ENCODE data around the gene DSCAML1.

Gene DSCAML1

GRCh38 chr11:117603932-117604331, 193.1 kb downstream of the DSCAML1 start:
- Histone ChIP-seq H3K36me3 (ENCODE audit: insufficient read depth, low read length) (no peaks in the 10 kb centered on the region), H3K4me1 (ENCODE audit: insufficient read depth, low read length) (peaks cover 4% of the 10 kb centered on the region), H3K27ac (ENCODE audit: low read depth, low read length) (no peak overlapping the region), H3K4me3 (ENCODE audit: low read depth in 1 of 2, low read length in 2 of 2) (no peak overlapping the region), H3K27me3 (ENCODE audit: control insufficient read depth in 1 of 2, insufficient read depth in 2 of 2, low read length in 2 of 2) (no peaks in the 10 kb centered on the region), H3K9me3 (ENCODE audit: low read length) (no peaks in the 10 kb centered on the region), H3K9ac (ENCODE audit: low read length) (no peak overlapping the region)

GRCh38 chr11:117601006-117601708, 195.9 kb downstream of the DSCAML1 start:
- Histone ChIP-seq H3K27me3 (ENCODE audit: control insufficient read depth in 1 of 2, insufficient read depth in 2 of 2, low read length in 2 of 2) (no peaks in the 10 kb centered on the region), H3K9me3 (ENCODE audit: low read length) (no peaks in the 10 kb centered on the region), H3K36me3 (ENCODE audit: insufficient read depth, low read length) (no peaks in the 10 kb centered on the region), H3K4me3 (ENCODE audit: low read depth in 1 of 2, low read length in 2 of 2) (no peak overlapping the region), H3K4me1 (ENCODE audit: insufficient read depth, low read length) (peaks cover 4% of the 10 kb centered on the region), H3K27ac (ENCODE audit: low read depth, low read length) (no peak overlapping the region), H3K9ac (ENCODE audit: low read length) (no peak overlapping the region)

- Histone ChIP-seq H3K36me3 (ENCODE audit: insufficient read depth, low read length) (no peaks in the 10 kb centered on the region), H3K4me3 (ENCODE audit: low read depth in 1 of 2, low read length in 2 of 2) (no peak overlapping the region), H3K27ac (ENCODE audit: low read depth, low read length) (no peak overlapping the region), H3K27me3 (ENCODE audit: control insufficient read depth in 1 of 2, insufficient read depth in 2 of 2, low read length in 2 of 2) (no peaks in the 10 kb centered on the region), H3K9me3 (ENCODE audit: low read length) (no peaks in the 10 kb centered on the region), H3K9ac (ENCODE audit: low read length) (no peak overlapping the region), H3K4me1 (ENCODE audit: insufficient read depth, low read length) (peaks cover 4% of the 10 kb centered on the region)
These were observed 196.7 kb downstream of the DSCAML1 start for GRCh38 chr11:117600234-117600783.

GRCh38 chr11:117597071-117597470, 199.9 kb downstream of the DSCAML1 start:
- no peaks in the 10 kb centered on the region for H3K9me3 ChIP-seq (ENCODE audit: low read length)
- no peak overlapping the region for H3K27ac ChIP-seq (ENCODE audit: low read depth, low read length)

GRCh38 chr11:117595440-117595839, 201.6 kb downstream of the DSCAML1 start:
- no peaks in the 10 kb centered on the region for H3K4me1 ChIP-seq (ENCODE audit: insufficient read depth, low read length)
- H3K27ac ChIP-seq (ENCODE audit: low read depth, low read length), result no peak overlapping the region
- H3K9ac ChIP-seq (ENCODE audit: low read length), result no peak overlapping the region
- H3K9me3 ChIP-seq (ENCODE audit: low read length), result no peaks in the 10 kb centered on the region
- no peaks in the 10 kb centered on the region for H3K27me3 ChIP-seq (ENCODE audit: control insufficient read depth in 1 of 2, insufficient read depth in 2 of 2, low read length in 2 of 2)
- H3K36me3 ChIP-seq (ENCODE audit: insufficient read depth, low read length), result no peaks in the 10 kb centered on the region
- no peak overlapping the region for H3K4me3 ChIP-seq (ENCODE audit: low read depth in 1 of 2, low read length in 2 of 2)

More at GRCh38 chr11:117597071-117597470, 199.9 kb downstream of the DSCAML1 start:
- Histone ChIP-seq H3K9ac (ENCODE audit: low read length) (no peak overlapping the region), H3K4me3 (ENCODE audit: low read depth in 1 of 2, low read length in 2 of 2) (no peak overlapping the region), H3K36me3 (ENCODE audit: insufficient read depth, low read length) (no peaks in the 10 kb centered on the region), H3K27me3 (ENCODE audit: control insufficient read depth in 1 of 2, insufficient read depth in 2 of 2, low read length in 2 of 2) (no peaks in the 10 kb centered on the region), H3K4me1 (ENCODE audit: insufficient read depth, low read length) (no peaks in the 10 kb centered on the region)

GRCh38 chr11:117594721-117595120, 202.3 kb downstream of the DSCAML1 start:
- no peak overlapping the region for H3K27ac ChIP-seq (ENCODE audit: low read depth, low read length)
- H3K36me3 ChIP-seq (ENCODE audit: insufficient read depth, low read length), result no peaks in the 10 kb centered on the region
- H3K4me1 ChIP-seq (ENCODE audit: insufficient read depth, low read length), result no peaks in the 10 kb centered on the region
- H3K4me3 ChIP-seq (ENCODE audit: low read depth in 1 of 2, low read length in 2 of 2), result no peak overlapping the region
- no peak overlapping the region for H3K9ac ChIP-seq (ENCODE audit: low read length)
- no peaks in the 10 kb centered on the region for H3K9me3 ChIP-seq (ENCODE audit: low read length)
- H3K27me3 ChIP-seq (ENCODE audit: control insufficient read depth in 1 of 2, insufficient read depth in 2 of 2, low read length in 2 of 2), result no peaks in the 10 kb centered on the region

GRCh38 chr11:117593065-117593464, 204.0 kb downstream of the DSCAML1 start:
- no peaks in the 10 kb centered on the region for H3K27me3 ChIP-seq (ENCODE audit: control insufficient read depth in 1 of 2, insufficient read depth in 2 of 2, low read length in 2 of 2)
- no peaks in the 10 kb centered on the region for H3K36me3 ChIP-seq (ENCODE audit: insufficient read depth, low read length)
- H3K9ac ChIP-seq (ENCODE audit: low read length), result no peak overlapping the region
- H3K4me1 ChIP-seq (ENCODE audit: insufficient read depth, low read length), result no peaks in the 10 kb centered on the region
- H3K9me3 ChIP-seq (ENCODE audit: low read length), result no peaks in the 10 kb centered on the region
- no peak overlapping the region for H3K4me3 ChIP-seq (ENCODE audit: low read depth in 1 of 2, low read length in 2 of 2)
- H3K27ac ChIP-seq (ENCODE audit: low read depth, low read length), result no peak overlapping the region

- Histone ChIP-seq H3K27me3 (ENCODE audit: control insufficient read depth in 1 of 2, insufficient read depth in 2 of 2, low read length in 2 of 2) (no peaks in the 10 kb centered on the region), H3K27ac (ENCODE audit: low read depth, low read length) (no peak overlapping the region), H3K4me1 (ENCODE audit: insufficient read depth, low read length) (no peaks in the 10 kb centered on the region), H3K36me3 (ENCODE audit: insufficient read depth, low read length) (no peaks in the 10 kb centered on the region), H3K9ac (ENCODE audit: low read length) (no peak overlapping the region), H3K4me3 (ENCODE audit: low read depth in 1 of 2, low read length in 2 of 2) (no peak overlapping the region), H3K9me3 (ENCODE audit: low read length) (no peaks in the 10 kb centered on the region)
These were observed 205.5 kb downstream of the DSCAML1 start for GRCh38 chr11:117591316-117592039.

- Histone ChIP-seq H3K36me3 (ENCODE audit: insufficient read depth, low read length) (no peaks in the 10 kb centered on the region), H3K27me3 (ENCODE audit: control insufficient read depth in 1 of 2, insufficient read depth in 2 of 2, low read length in 2 of 2) (no peaks in the 10 kb centered on the region), H3K9me3 (ENCODE audit: low read length) (no peaks in the 10 kb centered on the region), H3K4me1 (ENCODE audit: insufficient read depth, low read length) (no peaks in the 10 kb centered on the region), H3K9ac (ENCODE audit: low read length) (no peak overlapping the region), H3K4me3 (ENCODE audit: low read depth in 1 of 2, low read length in 2 of 2) (no peak overlapping the region), H3K27ac (ENCODE audit: low read depth, low read length) (no peak overlapping the region)
These were observed 208.0 kb downstream of the DSCAML1 start for GRCh38 chr11:117589063-117589462.

GRCh38 chr11:117588166-117588810, 208.7 kb downstream of the DSCAML1 start:
- Histone ChIP-seq H3K9me3 (ENCODE audit: low read length) (no peaks in the 10 kb centered on the region), H3K27ac (ENCODE audit: low read depth, low read length) (no peak overlapping the region), H3K4me3 (ENCODE audit: low read depth in 1 of 2, low read length in 2 of 2) (no peak overlapping the region), H3K36me3 (ENCODE audit: insufficient read depth, low read length) (no peaks in the 10 kb centered on the region), H3K4me1 (ENCODE audit: insufficient read depth, low read length) (no peaks in the 10 kb centered on the region), H3K27me3 (ENCODE audit: control insufficient read depth in 1 of 2, insufficient read depth in 2 of 2, low read length in 2 of 2) (no peaks in the 10 kb centered on the region), H3K9ac (ENCODE audit: low read length) (no peak overlapping the region)

- Histone ChIP-seq H3K36me3 (ENCODE audit: insufficient read depth, low read length) (no peaks in the 10 kb centered on the region), H3K4me3 (ENCODE audit: low read depth in 1 of 2, low read length in 2 of 2) (no peak overlapping the region), H3K27me3 (ENCODE audit: control insufficient read depth in 1 of 2, insufficient read depth in 2 of 2, low read length in 2 of 2) (no peaks in the 10 kb centered on the region), H3K4me1 (ENCODE audit: insufficient read depth, low read length) (no peaks in the 10 kb centered on the region), H3K27ac (ENCODE audit: low read depth, low read length) (no peak overlapping the region), H3K9ac (ENCODE audit: low read length) (no peak overlapping the region), H3K9me3 (ENCODE audit: low read length) (no peaks in the 10 kb centered on the region)
These were observed 209.6 kb downstream of the DSCAML1 start for GRCh38 chr11:117587416-117587815.

Measured in muscle layer of colon (tissue), 2 donors.